ENCODE measurements around the gene GPAM. TPM values are rescaled to one million over a fixed set of nuclear protein-coding genes. Genes with fewer than 3 reads are reported as not detected.

The GPAM gene
- polyA plus RNA-seq, 6 donors from 2014 or later = 1.3 to 4.3 (median 2.9) TPM; not detected in 1

GRCh38 chr10:112151524-112152039, 32.0 kb downstream of the GPAM start:
- no peak overlapping the region for H3K27ac Mint-ChIP-seq
- peaks cover 16 to 35% of the 10 kb centered on the region in 2 donors for H3K36me3 Mint-ChIP-seq
- H3K4me3 Mint-ChIP-seq = no peak overlapping the region
- H3K4me1 Mint-ChIP-seq = peaks cover 0 to 4% (median 0%) of the 10 kb centered on the region in 3 donors
- DNase-seq (no peak), ATAC-seq (ENCODE audit: low read depth in 2 of 2) (no peak)
- H3K27me3 Mint-ChIP-seq = no peaks in the 10 kb centered on the region
- H3K9me3 Mint-ChIP-seq = no peaks in the 10 kb centered on the region

DNA sequence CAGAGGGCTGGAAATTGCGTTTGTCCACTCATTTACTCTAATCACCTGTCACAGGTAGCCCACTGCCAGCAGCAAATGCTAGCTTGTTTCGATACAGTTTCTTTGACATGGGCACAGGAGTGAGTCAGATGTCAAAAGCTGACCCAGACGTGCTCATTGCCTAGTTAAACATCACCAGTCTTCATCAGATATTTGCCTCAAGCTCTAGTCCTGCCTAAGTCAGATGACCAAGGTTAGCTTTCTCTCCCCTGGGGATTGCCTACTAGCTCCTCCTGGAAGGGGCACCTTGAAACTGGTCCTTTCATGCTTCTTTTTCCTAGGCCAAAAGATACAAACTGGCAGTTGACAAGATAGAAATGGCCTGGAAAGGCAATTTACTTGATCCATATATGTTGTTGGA, 35.2 kb downstream of the GPAM start:
- ATAC-seq (ENCODE audit: low read depth in 2 of 2) = no peak
- no peaks in the 10 kb centered on the region for H3K9me3 Mint-ChIP-seq
- no peak overlapping the region for H3K4me3 Mint-ChIP-seq
- no peaks in the 10 kb centered on the region for H3K4me1 Mint-ChIP-seq
- no peaks in the 10 kb centered on the region for H3K27me3 Mint-ChIP-seq
- DNase-seq = no peak
- peak overlapping the region in 1 of 6 donors; percentile 68 for H3K27ac Mint-ChIP-seq
- H3K36me3 Mint-ChIP-seq = peaks cover 0 to 16% of the 10 kb centered on the region in 2 donors

DNA sequence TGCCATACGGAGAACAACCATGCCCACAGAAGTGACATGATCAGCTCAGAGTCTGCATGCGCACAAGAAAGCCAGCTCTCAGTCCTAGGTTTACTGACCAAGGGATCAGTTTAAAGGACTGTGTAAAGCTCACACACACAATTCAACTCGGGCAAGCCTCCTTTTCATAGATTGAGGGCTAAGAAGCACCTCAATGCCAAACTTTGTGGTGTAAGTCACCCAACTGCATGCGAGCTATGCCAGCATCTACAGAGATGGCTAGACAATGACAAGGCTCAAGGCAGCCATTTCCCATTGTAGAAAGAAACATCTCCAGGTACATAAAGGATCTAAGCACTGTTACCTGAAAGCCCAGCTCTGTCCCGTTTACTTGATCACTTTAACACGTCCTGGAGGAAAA, 36.8 kb downstream of the GPAM start:
- no peak overlapping the region for H3K27ac Mint-ChIP-seq
- no peak overlapping the region for H3K4me3 Mint-ChIP-seq
- H3K27me3 Mint-ChIP-seq = no peaks in the 10 kb centered on the region
- DNase-seq (no peak), ATAC-seq (ENCODE audit: low read depth in 2 of 2) (no peak)
- H3K9me3 Mint-ChIP-seq = no peaks in the 10 kb centered on the region
- H3K4me1 Mint-ChIP-seq = no peaks in the 10 kb centered on the region
- H3K36me3 Mint-ChIP-seq = peaks cover 0 to 16% of the 10 kb centered on the region in 2 donors

GRCh38 chr10:112145263-112145662, 38.3 kb downstream of the GPAM start:
- no peak overlapping the region for H3K27ac Mint-ChIP-seq
- H3K4me3 Mint-ChIP-seq = no peak overlapping the region
- H3K27me3 Mint-ChIP-seq = peaks cover 0 to 1% (median 0%) of the 10 kb centered on the region in 3 donors
- H3K4me1 Mint-ChIP-seq = peaks cover 0 to 1% (median 0%) of the 10 kb centered on the region in 3 donors
- H3K9me3 Mint-ChIP-seq = no peaks in the 10 kb centered on the region
- no peak for ATAC-seq (ENCODE audit: low read depth in 2 of 2)
- DNase-seq = no peak
- peaks cover 0 to 10% of the 10 kb centered on the region in 2 donors for H3K36me3 Mint-ChIP-seq

- Mint-ChIP-seq H3K4me1 (peaks cover 0 to 9% (median 3%) of the 10 kb centered on the region in 3 donors), H3K4me3 (no peak overlapping the region), H3K9me3 (no peaks in the 10 kb centered on the region), H3K27ac (no peak overlapping the region), H3K27me3 (peaks cover 0 to 9% (median 6%) of the 10 kb centered on the region in 3 donors), H3K36me3 (peaks cover 0 to 10% of the 10 kb centered on the region in 2 donors)
- no peak for ATAC-seq (ENCODE audit: low read depth in 2 of 2)
- no peak for DNase-seq
Measured at GRCh38 chr10:112143420-112143819, 40.1 kb downstream of the GPAM start.

GRCh38 chr10:112141292-112141691, 42.3 kb downstream of the GPAM start:
- H3K27ac Mint-ChIP-seq = peak overlapping the region in 1 of 6 donors; percentile 47
- no peak overlapping the region for H3K4me3 Mint-ChIP-seq
- DNase-seq (no peak), ATAC-seq (ENCODE audit: low read depth in 2 of 2) (no peak)
- H3K9me3 Mint-ChIP-seq = no peaks in the 10 kb centered on the region
- H3K36me3 Mint-ChIP-seq = no peaks in the 10 kb centered on the region
- peaks cover 0 to 9% (median 3%) of the 10 kb centered on the region in 3 donors for H3K4me1 Mint-ChIP-seq
- H3K27me3 Mint-ChIP-seq = peaks cover 0 to 9% (median 6%) of the 10 kb centered on the region in 3 donors

GRCh38 chr10:112140110-112140970, 43.2 kb downstream of the GPAM start:
- H3K9me3 Mint-ChIP-seq = no peaks in the 10 kb centered on the region
- H3K4me1 Mint-ChIP-seq = peaks cover 0 to 9% (median 3%) of the 10 kb centered on the region in 3 donors
- no peak overlapping the region for H3K27ac Mint-ChIP-seq
- peak; percentile 45 for DNase-seq
- peak; percentile 91 to 93 for ATAC-seq (ENCODE audit: low read depth in 2 of 2)
- no peak overlapping the region for H3K4me3 Mint-ChIP-seq
- H3K27me3 Mint-ChIP-seq = peaks cover 0 to 9% (median 6%) of the 10 kb centered on the region in 3 donors
- no peaks in the 10 kb centered on the region for H3K36me3 Mint-ChIP-seq

- ATAC-seq (ENCODE audit: low read depth in 2 of 2) (no peak), DNase-seq (no peak)
- Mint-ChIP-seq H3K27me3 (peaks cover 0 to 11% (median 9%) of the 10 kb centered on the region in 3 donors), H3K9me3 (no peaks in the 10 kb centered on the region), H3K4me1 (peaks cover 0 to 9% (median 3%) of the 10 kb centered on the region in 3 donors), H3K27ac (no peak overlapping the region), H3K36me3 (no peaks in the 10 kb centered on the region), H3K4me3 (no peak overlapping the region)
Measured at GRCh38 chr10:112139176-112139575, 44.4 kb downstream of the GPAM start.

- no peaks in the 10 kb centered on the region for H3K9me3 Mint-ChIP-seq
- DNase-seq (peak; percentile 26), ATAC-seq (ENCODE audit: low read depth in 2 of 2) (peak; percentile 35 to 43)
- H3K4me3 Mint-ChIP-seq = no peak overlapping the region
- H3K4me1 Mint-ChIP-seq = peaks cover 0 to 9% (median 3%) of the 10 kb centered on the region in 3 donors
- H3K36me3 Mint-ChIP-seq = no peaks in the 10 kb centered on the region
- H3K27me3 Mint-ChIP-seq = peaks cover 0 to 13% (median 11%) of the 10 kb centered on the region in 3 donors
- H3K27ac Mint-ChIP-seq = peak overlapping the region in 1 of 6 donors; percentile 9
Measured at GRCh38 chr10:112137154-112137987, 46.2 kb downstream of the GPAM start.

DNA sequence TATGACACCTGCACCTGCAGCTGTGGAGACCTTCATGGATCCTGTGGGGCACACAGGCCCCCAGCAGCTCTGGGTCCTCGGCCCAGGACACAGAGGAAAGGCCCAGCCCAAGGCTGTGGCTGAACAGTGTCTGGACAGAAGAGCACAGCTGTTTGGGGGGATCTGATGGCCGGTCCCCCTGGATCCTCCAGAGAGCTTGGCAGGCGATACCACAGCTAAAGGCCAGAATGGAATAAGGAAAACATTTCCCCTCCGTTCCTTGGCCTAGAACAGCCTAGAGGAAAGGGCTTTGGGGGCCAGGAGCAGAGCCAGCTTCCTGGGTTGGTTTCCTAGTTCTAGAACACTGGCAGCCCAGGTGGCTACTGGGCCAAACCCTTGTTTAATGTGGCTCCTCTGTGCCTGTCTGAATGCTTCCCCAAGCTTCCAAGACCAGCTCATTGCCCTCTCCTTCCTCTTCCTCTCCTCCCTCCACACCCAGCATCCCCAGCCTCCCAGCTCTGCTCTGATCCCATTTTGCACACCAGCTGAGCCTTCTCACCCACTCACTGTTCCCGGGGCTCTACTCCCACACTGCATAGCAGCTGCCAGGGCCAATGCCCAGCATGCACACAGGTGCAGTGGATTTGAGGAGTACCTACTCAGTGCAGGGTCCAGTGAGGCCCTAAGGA, 46.9 kb downstream of the GPAM start:
- no peaks in the 10 kb centered on the region for H3K36me3 Mint-ChIP-seq
- H3K9me3 Mint-ChIP-seq = no peaks in the 10 kb centered on the region
- H3K27ac Mint-ChIP-seq = peak overlapping the region in 1 of 6 donors; percentile 9
- peaks cover 0 to 9% (median 3%) of the 10 kb centered on the region in 3 donors for H3K4me1 Mint-ChIP-seq
- ATAC-seq (ENCODE audit: low read depth in 2 of 2) (no peak), DNase-seq (no peak)
- peaks cover 0 to 13% (median 11%) of the 10 kb centered on the region in 3 donors for H3K27me3 Mint-ChIP-seq
- H3K4me3 Mint-ChIP-seq = no peak overlapping the region

DNA sequence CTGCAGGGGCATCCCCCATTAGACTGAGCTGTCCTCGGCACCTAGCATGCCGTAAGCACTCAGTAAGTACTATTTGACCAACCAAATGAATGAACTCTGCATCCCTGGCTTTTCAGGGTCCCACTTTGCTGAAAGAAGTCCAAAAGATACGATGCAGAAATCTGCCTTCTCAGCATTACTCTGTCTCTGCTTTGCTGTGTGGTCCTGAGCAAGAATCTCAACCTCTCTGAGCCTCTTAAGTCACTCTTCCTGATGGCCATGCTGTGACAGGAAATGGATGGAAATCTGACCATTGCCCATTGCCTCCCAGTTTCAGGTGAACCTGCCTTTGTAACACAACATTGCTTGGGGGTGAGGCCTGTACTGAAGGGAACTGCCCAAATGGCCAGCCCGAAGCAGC, 48.0 kb downstream of the GPAM start:
- no peak for DNase-seq
- H3K4me1 Mint-ChIP-seq = peaks cover 0 to 9% (median 3%) of the 10 kb centered on the region in 3 donors
- no peak for ATAC-seq (ENCODE audit: low read depth in 2 of 2)
- H3K27ac Mint-ChIP-seq = no peak overlapping the region
- H3K4me3 Mint-ChIP-seq = no peak overlapping the region
- no peaks in the 10 kb centered on the region for H3K9me3 Mint-ChIP-seq
- H3K27me3 Mint-ChIP-seq = peaks cover 0 to 13% (median 11%) of the 10 kb centered on the region in 3 donors
- no peaks in the 10 kb centered on the region for H3K36me3 Mint-ChIP-seq

DNA sequence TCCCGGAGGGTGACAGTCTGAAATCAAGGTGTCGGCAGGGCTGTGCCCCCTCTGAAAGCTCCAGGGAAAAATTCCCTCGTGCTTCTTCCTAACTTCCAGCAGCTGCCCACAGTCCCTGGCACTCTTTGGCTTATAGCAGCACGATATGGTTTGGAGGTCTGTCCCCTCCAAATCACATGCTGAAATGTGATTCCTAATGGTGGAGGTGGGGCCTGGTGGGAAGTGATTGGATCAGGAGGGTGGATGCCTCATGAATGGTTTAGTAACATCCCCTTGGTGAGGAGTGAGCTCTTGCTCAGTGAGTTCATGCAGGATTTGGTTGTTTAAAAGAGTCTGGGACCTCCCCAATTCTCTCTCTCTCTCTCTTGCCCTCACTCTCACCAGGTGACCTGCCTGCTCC, 51.1 kb downstream of the GPAM start:
- peaks cover 0 to 10% (median 5%) of the 10 kb centered on the region in 3 donors for H3K27me3 Mint-ChIP-seq
- no peaks in the 10 kb centered on the region for H3K36me3 Mint-ChIP-seq
- ATAC-seq (ENCODE audit: low read depth in 2 of 2) (no peak), DNase-seq (no peak)
- H3K27ac Mint-ChIP-seq = peak overlapping the region in 1 of 6 donors; percentile 62
- no peaks in the 10 kb centered on the region for H3K9me3 Mint-ChIP-seq
- no peak overlapping the region for H3K4me3 Mint-ChIP-seq
- no peaks in the 10 kb centered on the region for H3K4me1 Mint-ChIP-seq

DNA sequence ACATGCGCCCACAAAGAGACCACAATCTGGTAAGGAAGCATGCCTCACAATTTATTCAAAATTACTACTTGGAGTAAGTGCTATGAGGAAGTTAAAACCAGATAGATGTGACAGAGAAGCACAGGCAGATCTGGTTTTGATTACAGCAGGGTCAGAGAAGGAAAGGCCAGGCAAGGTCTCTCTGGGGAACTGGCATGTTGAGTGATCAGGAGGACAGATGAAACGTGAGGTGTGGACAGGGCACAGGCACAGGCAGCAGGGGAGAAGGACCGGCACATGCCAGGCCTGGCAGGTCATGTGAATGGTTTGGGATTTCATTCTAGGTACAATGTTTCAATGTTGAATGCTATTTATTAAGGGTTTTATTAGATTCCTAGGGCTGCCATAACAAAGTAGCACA, 51.6 kb downstream of the GPAM start:
- peaks cover 0 to 10% (median 5%) of the 10 kb centered on the region in 3 donors for H3K27me3 Mint-ChIP-seq
- H3K27ac Mint-ChIP-seq = no peak overlapping the region
- DNase-seq = no peak
- no peak for ATAC-seq (ENCODE audit: low read depth in 2 of 2)
- H3K4me3 Mint-ChIP-seq = no peak overlapping the region
- H3K36me3 Mint-ChIP-seq = no peaks in the 10 kb centered on the region
- H3K9me3 Mint-ChIP-seq = no peaks in the 10 kb centered on the region
- no peaks in the 10 kb centered on the region for H3K4me1 Mint-ChIP-seq

Measured in naive B cell (primary cell).